Measurements from ENCODE around the gene EED.

The EED gene

GRCh38 chr11:86275493-86276370, 31.2 kb downstream of the EED start:
- H3K36me3 ChIP-seq: peaks cover 14% of the 10 kb centered on the region
- TF ChIP-seq CTCF (IDR thresholded peaks at IDR 0.05): no peak

GRCh38 chr11:86277741-86278140, 33.2 kb downstream of the EED start:
- TF ChIP-seq CTCF (IDR thresholded peaks at IDR 0.05): no peak
- Histone ChIP-seq H3K36me3 (peaks cover 14% of the 10 kb centered on the region), H3K4me1 (ENCODE audit: control insufficient read depth in 1 of 2, insufficient read depth in 1 of 2, low read depth in 1 of 2, low read length in 1 of 2) (peaks cover 18 to 19% of the 10 kb centered on the region in 2 experiments)

More at GRCh38 chr11:86275493-86276370, 31.2 kb downstream of the EED start:
- Histone ChIP-seq H3K9me3 (no peaks in the 10 kb centered on the region), H3K4me3 (ENCODE audit: low read depth in 1 of 2, low read length in 1 of 2) (no peak overlapping the region), H3K27ac (no peak overlapping the region), H3K4me1 (ENCODE audit: control insufficient read depth in 1 of 2, insufficient read depth in 1 of 2, low read depth in 1 of 2, low read length in 1 of 2) (peaks cover 17% of the 10 kb centered on the region in 2 experiments), H3K27me3 (no peaks in the 10 kb centered on the region)

GRCh38 chr11:86278226-86278625, 33.7 kb downstream of the EED start:
- TF ChIP-seq CTCF (IDR thresholded peaks at IDR 0.05): no peak
- no peak overlapping the region for H3K4me3 ChIP-seq (ENCODE audit: low read depth in 1 of 2, low read length in 1 of 2)
- H3K27me3 ChIP-seq: no peaks in the 10 kb centered on the region
- peaks cover 14% of the 10 kb centered on the region for H3K36me3 ChIP-seq
- H3K4me1 ChIP-seq (ENCODE audit: control insufficient read depth in 1 of 2, insufficient read depth in 1 of 2, low read depth in 1 of 2, low read length in 1 of 2): peaks cover 18 to 19% of the 10 kb centered on the region in 2 experiments
- no peaks in the 10 kb centered on the region for H3K9me3 ChIP-seq
- H3K27ac ChIP-seq: no peak overlapping the region

More at GRCh38 chr11:86277741-86278140, 33.2 kb downstream of the EED start:
- H3K4me3 ChIP-seq (ENCODE audit: low read depth in 1 of 2, low read length in 1 of 2): no peak overlapping the region
- H3K9me3 ChIP-seq: no peaks in the 10 kb centered on the region
- no peak overlapping the region for H3K27ac ChIP-seq
- H3K27me3 ChIP-seq: no peaks in the 10 kb centered on the region

- H3K27ac ChIP-seq: peak overlapping the region; percentile 70
- no peaks in the 10 kb centered on the region for H3K27me3 ChIP-seq
- no peak overlapping the region for H3K4me3 ChIP-seq (ENCODE audit: low read depth in 1 of 2, low read length in 1 of 2)
- H3K4me1 ChIP-seq (ENCODE audit: control insufficient read depth in 1 of 2, insufficient read depth in 1 of 2, low read depth in 1 of 2, low read length in 1 of 2): peaks cover 18 to 19% of the 10 kb centered on the region in 2 experiments
- no peaks in the 10 kb centered on the region for H3K9me3 ChIP-seq
- no peak for TF ChIP-seq CTCF (IDR thresholded peaks at IDR 0.05)
- H3K36me3 ChIP-seq: peaks cover 24% of the 10 kb centered on the region
These were observed 35.2 kb downstream of the EED start for GRCh38 chr11:86279747-86280146.

- H3K9me3 ChIP-seq: no peaks in the 10 kb centered on the region
- H3K36me3 ChIP-seq: peaks cover 13% of the 10 kb centered on the region
- H3K27ac ChIP-seq: no peak overlapping the region
- TF ChIP-seq CTCF (IDR thresholded peaks at IDR 0.05): no peak
- no peak overlapping the region for H3K4me3 ChIP-seq (ENCODE audit: low read depth in 1 of 2, low read length in 1 of 2)
- H3K27me3 ChIP-seq: no peaks in the 10 kb centered on the region
- H3K4me1 ChIP-seq (ENCODE audit: control insufficient read depth in 1 of 2, insufficient read depth in 1 of 2, low read depth in 1 of 2, low read length in 1 of 2): no peaks in the 10 kb centered on the region
These were observed 42.9 kb downstream of the EED start for GRCh38 chr11:86287468-86287796.
